SH-SY5Y (cell line): ENCODE measurements around the gene RAD51B.

ENCODE experiments used
- GATA2 ChIP-seq: IDR thresholded peaks from 2 replicates; pipeline ENCODE4 v1.6.1; 2011; ENCODE audit warnings: mild to moderate bottlenecking, low read depth, low read length
- GATA3 ChIP-seq: IDR thresholded peaks from 2 replicates; pipeline ENCODE4 v1.6.1; 2011; ENCODE audit warnings: low read depth, mild to moderate bottlenecking, low read length, moderate library complexity

DNA sequence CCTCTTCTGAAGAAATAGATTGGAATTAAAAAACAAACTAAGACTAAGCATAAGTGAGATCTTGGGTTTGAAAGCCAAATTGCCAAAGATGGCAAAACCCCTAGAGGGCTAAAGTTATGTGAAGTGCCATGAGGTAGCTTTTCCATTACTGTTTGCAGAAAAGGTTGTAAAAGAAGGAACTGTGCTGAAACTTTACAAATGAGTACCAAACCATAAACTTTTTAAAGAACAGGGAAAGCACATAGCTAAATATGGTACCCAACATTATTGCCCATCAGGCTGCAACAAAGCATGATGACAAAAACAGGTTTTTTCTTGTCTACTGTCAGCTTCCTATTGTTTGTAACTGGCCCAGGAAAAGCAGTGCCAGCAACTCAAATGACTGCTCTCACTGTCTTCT is 224.2 kb downstream of the RAD51B start:
- TF ChIP-seq GATA2 (no peak), GATA3 (no peak)
